GM12865 (cell line): ENCODE measurements around the gene SLC38A8.

Experiments used
- DNase-seq: peaks from one replicate; pipeline ENCODE4 v3.0.0; 2010; ENCODE audit warnings: low read depth
- H3K4me3 ChIP-seq: 2 replicates; pipeline ENCODE4 v1.5.1; 2011; ENCODE audit warnings: mild to moderate bottlenecking, low read depth, low read length, control low read depth
- TF ChIP-seq, protein P1 (sequence below): IDR thresholded peaks from 2 replicates; pipeline ENCODE4 v1.5.1; 2011; ENCODE audit warnings: low read length, control low read depth, low read depth, inconsistent platforms; ENCODE audit not compliant: insufficient read depth; ENCODE audit errors: missing control alignments

The SLC38A8 gene

DNA sequence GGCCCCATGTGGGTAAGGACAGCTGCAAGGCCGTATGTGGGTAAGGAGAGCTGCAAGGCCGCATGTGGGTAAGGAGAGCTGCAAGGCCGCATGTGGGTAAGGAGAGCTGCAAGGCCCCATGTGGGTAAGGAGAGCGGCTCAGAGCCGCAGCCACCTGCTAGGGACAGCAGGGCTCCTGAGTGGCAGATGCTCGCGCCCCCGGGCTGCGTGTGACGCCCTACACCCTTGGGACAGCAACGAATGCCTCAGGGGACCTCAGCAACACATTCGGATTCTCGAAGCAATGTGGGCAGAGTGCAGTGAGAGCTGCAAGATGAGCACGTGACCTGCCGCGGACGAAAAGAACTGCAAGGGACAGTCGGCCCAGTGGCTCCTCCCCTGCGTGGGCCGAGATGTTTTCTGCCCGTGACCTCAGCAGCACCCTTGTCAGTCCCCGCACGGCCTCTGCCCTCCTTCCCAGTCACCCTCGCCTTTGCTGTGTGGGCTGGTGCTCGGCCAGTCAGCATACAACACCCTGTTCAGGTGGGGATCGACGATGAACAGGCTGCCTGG is 9.6 kb upstream of the SLC38A8 start:
- no peak overlapping the region for H3K4me3 ChIP-seq

DNA sequence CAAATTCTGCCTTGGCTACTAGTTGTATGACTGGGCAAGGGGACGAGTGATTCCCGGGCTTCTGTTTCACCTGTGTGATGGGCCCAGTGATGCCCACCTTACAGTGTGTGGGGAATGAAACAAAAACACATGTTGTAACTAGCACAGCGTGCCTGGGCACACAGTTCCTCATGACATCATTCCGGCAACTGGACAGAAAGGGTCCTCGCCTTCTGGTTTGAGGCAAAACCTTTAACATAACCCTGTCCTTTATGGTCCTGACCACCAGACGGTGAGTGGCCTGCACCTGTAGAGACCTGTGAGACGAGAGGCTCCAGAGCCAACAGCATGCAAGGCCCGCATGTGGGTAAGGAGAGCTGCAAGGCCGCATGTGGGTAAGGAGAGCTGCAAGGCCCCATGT is 7.7 kb upstream of the SLC38A8 start:
- no peak for DNase-seq
- no peak overlapping the region for H3K4me3 ChIP-seq
- TF ChIP-seq, protein P1, sequence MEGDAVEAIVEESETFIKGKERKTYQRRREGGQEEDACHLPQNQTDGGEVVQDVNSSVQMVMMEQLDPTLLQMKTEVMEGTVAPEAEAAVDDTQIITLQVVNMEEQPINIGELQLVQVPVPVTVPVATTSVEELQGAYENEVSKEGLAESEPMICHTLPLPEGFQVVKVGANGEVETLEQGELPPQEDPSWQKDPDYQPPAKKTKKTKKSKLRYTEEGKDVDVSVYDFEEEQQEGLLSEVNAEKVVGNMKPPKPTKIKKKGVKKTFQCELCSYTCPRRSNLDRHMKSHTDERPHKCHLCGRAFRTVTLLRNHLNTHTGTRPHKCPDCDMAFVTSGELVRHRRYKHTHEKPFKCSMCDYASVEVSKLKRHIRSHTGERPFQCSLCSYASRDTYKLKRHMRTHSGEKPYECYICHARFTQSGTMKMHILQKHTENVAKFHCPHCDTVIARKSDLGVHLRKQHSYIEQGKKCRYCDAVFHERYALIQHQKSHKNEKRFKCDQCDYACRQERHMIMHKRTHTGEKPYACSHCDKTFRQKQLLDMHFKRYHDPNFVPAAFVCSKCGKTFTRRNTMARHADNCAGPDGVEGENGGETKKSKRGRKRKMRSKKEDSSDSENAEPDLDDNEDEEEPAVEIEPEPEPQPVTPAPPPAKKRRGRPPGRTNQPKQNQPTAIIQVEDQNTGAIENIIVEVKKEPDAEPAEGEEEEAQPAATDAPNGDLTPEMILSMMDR: no peak

More for the DNA sequence above, 9.6 kb upstream of the SLC38A8 start:
- no peak for DNase-seq
- TF ChIP-seq, protein P1: no peak

DNA sequence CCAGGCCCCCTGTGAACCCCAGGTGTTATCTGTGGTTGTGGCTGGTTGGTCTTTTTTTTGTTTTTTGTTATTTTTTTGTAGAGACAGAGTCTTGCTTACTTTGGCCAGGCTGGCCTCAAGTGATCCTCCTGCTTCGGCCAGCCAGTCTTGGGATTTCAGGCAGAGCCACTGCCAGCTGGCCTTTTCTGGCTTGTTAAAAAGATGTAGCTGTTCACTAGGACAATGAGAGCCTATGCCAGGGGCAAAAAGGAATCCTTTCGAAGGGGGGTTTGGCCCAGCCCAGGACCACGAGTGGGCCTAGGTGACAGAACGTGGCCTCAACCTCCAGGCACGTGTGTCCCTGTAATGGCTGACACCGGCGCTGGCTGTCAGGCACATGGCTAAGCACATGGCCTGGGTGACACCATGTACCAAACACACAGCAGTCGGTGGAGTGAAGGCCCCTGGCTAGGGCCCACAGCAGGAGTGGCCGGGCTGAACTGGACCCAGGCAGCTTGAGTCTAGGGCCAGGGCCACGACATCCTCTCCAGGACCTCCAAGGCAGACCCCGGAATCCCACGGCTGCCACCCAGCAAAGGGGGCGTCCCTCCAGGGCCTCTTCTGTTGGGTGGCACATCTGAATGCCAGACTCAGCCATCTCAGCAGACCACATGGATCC is 6.9 kb upstream of the SLC38A8 start:
- no peak for DNase-seq
- TF ChIP-seq, protein P1: no peak
- H3K4me3 ChIP-seq: no peak overlapping the region

DNA sequence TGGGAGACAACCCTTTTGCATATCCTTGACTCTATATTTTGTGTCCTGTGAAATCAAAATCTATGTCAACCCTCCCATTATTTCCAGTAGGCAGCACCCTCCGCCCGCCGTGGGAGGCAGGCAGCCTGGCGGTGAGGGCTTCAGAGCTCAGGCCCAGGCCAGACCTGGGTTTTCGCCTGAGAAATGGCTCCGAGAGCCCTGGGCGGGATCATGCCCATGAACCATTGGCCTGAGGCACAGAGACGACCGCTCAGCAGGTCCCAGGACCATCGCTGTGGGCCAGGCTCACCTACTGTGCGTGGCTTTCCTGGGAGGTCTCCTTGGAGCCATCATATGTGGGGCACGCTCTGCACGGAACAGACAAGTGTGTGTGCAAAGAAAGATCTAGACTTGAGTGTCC is 6.3 kb upstream of the SLC38A8 start:
- TF ChIP-seq, protein P1: no peak
- H3K4me3 ChIP-seq: no peak overlapping the region
- DNase-seq: no peak

DNA sequence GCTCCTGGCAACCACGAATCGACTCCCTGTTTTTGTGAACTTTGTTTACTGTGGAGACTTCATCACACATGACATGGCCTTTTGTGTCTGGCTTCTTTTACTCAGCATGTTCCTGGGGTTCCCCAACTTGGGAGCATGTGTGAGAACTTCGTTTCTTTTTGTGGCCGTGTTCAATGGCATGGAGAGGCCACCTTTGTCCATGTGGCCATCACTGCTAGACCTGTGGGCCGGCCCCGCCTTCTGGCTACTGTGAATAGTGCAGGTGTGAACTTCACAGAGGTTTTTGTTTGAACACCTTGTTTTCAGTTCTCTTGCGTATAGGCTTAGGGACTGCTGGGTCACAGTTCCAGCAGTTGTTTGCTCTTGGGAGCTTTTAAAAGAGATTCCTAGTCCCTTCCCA is 5.7 kb upstream of the SLC38A8 start:
- no peak overlapping the region for H3K4me3 ChIP-seq
- DNase-seq: no peak
- TF ChIP-seq, protein P1: no peak

DNA sequence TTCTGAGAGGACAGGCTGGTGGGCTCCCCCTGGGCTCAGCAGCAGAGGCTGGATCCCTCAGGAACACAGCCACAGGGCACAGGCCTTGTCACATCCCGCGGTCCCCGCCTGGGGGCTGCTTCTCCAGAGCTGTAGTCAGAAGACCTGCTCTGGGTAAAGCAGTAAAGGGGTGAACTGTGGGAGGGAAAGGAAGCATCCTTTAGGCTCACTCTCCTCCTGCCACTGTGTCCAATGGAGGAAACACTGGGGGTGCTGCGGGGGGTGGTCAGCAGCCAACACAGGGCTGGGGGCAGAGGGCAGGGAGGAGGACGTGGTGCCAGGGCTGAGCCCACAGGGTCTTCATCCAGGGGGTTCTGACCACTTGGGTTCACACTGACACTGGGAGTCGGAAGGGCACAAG is 5.0 kb upstream of the SLC38A8 start:
- DNase-seq: no peak

More for the DNA sequence above, 5.0 kb upstream of the SLC38A8 start:
- H3K4me3 ChIP-seq: no peak overlapping the region
- TF ChIP-seq, protein P1: no peak
